ENCODE data around the gene STARD13.

Gene STARD13

DNA sequence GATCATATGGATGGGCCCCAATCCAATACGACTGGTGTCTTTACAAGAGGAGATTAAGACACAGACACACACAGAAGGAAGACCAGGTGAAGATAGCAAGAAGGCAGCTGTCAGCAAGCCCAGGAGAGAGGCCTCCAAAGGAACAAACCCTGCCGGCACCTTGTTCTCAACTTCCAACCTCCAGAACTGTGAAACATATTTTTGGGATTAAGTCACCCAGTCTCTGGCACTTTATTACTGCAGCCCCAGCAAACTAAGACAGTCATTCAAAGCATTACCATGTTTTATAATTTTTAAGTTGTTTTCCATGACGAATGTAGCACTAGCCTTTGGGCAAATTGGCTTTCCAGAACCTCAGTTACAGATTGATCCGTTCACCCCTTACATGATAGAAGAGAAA lies 11.3 kb downstream of the STARD13 start:
- no peak for DNase-seq

GRCh38 chr13:33272531-33273124 lies 12.9 kb downstream of the STARD13 start:
- DNase-seq = no peak

GRCh38 chr13:33271759-33272158 lies 13.8 kb downstream of the STARD13 start:
- DNase-seq = no peak

DNA sequence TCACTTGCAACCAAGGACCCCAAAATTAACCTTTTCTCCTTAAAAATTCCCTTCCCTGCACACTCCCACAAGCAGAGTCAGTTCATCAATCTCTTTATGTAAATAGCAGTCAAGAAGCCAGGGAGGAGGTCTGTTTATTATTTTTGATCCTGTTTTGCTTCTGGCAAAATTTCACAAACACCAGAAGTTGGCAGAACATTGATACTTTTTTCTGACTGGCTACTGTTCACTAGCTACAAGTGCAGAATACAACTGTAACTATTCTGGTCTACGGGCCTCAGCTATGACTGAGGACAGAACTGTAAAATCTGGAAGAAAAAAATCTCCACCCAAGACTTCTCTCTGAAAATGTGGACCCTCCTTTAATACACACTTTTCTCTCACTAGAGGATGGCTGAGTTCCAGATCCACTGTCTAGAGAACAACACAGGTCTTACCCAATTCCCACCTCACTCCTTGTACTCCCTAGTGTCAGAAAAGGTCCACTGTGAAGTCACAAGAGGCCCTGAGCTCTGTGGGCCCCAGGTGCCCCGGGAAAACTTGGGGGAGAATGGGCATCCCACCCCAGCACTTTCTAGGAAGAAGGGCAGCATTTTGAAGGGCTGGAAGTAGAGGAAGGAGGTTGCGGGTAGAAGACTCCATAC lies 14.5 kb downstream of the STARD13 start:
- no peak for DNase-seq

GRCh38 chr13:33265607-33266006 lies 19.9 kb downstream of the STARD13 start:
- DNase-seq = no peak

GRCh38 chr13:33265133-33265532 lies 20.4 kb downstream of the STARD13 start:
- DNase-seq = no peak

DNA sequence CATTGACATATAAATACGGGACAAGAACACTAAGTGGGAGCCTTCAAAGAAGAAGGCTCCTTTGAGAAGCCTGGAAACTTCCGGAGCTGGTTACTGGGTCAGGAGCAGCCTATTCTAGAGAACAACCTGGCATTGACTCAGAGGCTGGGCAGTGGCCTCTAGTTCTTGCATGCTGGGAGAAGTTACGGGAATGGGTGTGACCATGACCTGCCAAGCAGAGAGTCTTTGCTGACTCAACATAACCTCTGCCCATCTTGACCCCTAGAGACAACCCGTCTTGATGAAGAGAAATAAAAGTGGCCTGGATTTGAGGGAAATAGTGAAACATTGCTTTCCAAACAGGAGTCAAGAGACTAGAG lies 21.0 kb downstream of the STARD13 start:
- DNase-seq = no peak

DNA sequence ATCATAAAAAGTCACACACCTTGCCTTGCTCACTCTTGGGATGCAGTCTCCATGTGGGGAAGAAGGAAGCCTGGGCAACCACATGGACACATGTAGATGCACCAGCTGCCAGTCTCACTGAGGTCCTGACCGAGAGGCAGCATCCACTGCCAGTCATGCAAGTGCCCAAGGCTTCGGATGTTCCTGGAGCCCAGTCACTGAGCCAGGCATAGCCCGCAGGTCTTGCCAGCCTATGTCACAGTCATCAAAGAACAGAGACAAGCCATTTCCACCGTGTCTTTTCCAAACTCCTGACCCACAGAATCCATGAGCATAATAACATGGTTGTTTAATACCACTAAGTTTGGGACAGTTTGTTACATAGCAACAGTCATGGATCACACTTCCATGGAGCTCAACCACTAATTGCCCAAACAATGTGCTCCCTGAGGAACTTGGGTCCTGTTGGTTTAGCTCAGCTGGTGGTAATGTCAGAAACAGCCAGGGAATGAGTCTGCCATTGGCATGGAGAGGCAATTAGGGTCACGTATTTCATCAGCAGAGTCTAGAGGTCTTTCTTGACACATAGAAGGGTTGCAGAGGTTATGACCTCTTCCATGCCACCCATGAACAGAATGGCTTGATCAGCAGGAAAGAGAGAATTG lies 21.5 kb downstream of the STARD13 start:
- DNase-seq = no peak

DNA sequence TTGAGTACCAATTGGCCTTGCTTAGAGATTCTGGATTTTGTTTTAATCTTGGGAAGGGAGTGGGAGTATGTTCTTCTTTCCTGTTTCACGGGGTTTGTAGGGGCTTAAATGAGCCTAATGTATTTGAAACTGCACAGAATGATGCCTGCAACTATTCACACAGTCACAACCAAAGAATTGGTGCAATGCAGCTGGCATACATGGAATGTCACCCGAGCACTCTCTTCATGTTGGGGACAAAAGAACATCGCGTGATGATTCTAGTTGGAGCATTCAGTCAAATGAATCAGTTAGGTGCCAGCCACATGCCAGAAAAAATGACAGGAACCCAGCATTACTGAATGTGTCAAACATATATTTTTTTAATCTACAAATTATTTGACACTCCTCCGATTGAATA lies 22.1 kb downstream of the STARD13 start:
- no peak for DNase-seq

- no peak for DNase-seq
These were observed 22.6 kb downstream of the STARD13 start for GRCh38 chr13:33262997-33263396.

DNA sequence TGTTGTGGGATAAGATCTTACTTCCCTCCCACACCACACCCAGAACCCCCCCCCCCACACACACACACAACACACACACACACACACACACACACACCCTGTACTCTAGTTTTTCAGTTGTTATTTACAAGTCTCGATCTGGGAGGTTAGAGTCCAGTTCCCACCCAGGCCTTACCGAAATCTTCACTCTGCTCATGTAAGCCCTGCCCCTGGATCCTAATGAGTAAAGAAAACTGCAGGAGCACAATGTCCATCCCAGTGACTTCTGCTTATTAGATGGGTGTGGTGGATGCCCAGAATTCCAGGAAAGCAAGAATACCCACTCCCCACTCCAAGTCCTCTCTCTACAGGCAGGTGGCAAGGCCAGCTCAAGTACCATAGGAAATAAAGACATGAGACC lies 23.0 kb downstream of the STARD13 start:
- no peak for DNase-seq

GRCh38 chr13:33262062-33262487 lies 23.5 kb downstream of the STARD13 start:
- DNase-seq = no peak

DNA sequence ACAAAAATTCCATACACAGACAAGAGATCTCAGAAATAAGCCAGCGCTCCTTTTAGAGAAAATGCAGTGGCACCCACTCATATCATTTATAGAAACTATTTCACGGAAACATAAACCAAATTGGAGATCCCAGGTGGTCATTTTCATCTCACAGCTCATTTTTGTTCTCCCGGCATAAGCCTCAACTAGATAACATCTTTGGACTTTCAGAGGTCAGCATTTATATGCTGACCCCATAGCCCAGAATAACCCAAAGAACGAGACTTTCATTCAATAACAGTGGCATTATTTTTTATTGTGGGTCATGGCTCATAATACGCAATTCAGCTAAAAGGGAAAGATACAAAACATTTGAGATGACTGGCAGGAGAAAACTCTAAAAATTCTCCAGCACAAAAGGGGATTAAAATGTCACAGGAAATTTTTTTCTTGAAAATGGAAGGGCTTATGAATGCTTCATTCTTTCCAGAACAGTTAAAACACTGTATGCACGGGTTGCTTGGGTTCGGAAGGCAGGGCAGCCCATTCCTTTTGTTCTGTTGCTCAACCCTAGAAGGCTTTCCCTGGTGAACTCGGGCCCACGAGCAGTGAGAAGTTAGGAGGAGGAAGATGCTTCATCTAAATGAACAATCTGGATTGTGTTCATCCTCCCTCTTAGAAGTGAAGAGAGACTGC lies 24.0 kb downstream of the STARD13 start:
- DNase-seq = no peak

DNA sequence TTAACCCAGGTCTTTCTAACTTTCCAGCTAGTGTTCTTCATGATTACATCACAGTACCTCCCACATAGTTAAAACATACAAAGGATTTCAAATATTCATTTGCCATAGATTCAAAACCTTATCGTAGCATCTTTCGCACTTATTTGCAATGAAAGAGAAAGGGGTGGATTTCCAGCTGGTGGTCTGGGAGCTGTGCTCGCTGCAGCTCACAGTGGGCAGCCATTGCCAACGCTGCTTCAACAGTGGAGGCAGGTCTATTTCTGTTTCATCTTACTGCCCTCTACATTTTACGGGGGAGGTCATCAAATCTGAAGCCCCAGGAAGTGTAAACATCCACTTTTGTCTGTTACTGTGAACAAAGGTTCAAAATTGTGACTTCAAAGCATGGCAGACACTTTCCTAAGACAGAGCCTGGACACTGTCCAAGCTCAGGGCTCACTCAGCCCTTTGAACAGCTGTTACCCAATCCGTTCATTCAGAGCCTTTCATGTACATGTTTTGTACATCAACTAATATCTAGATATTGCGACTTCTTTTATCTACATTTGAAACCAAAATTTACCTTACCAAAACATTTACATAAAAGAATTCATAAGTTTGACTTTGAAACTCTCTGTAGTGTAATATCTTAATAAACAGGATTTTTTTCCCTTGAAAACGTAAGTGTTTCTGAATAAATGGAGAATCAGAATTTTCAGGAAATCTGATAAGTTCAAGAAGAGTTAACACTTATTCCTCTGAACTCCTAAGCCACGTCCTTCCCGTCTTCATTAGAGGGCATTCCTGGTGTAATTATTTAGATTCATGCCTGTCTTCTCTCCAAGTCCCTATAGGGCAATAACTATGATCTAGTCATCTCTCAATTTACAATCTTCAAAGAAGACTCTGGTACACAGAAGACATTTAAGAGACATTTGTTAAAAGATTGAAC lies 25.1 kb downstream of the STARD13 start:
- DNase-seq = no peak

DNA sequence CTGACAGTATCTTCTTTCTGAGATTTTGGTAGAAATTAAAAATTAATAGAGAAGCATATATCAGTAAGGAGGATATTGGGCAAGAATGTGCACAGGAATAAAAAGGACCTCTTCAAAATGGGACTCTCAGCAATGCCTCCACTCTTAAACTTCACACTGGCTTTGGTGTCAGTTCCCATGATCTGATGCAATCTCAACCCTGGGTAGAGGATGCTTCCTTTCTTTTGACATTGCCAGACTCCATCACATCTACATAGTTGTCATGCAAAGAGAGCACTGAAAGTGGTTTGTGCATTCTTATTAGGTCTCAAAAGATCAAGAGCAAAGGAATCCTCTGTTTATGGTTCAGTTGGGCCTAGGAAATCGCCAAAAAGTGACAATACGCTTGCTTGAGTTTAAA lies 26.3 kb downstream of the STARD13 start:
- DNase-seq = no peak

DNA sequence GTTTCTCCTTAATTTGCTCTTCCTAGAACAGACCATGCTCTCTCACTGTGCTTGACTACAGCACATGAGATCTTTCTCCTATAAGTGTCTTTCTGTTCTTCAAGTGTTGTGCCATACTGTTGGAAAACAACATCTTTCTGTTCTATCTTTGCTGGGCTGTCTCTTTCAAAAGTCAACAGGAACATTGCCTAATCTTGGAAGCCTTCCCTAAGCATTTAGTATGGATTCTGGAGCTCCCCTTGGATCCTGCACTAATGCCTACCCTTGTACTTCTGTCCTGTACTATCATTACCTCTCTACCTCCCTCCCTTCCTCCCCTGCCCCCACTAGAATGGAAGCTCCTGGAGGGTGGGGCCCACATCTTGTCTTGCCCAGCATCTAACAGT lies 26.8 kb downstream of the STARD13 start:
- no peak for DNase-seq

DNA sequence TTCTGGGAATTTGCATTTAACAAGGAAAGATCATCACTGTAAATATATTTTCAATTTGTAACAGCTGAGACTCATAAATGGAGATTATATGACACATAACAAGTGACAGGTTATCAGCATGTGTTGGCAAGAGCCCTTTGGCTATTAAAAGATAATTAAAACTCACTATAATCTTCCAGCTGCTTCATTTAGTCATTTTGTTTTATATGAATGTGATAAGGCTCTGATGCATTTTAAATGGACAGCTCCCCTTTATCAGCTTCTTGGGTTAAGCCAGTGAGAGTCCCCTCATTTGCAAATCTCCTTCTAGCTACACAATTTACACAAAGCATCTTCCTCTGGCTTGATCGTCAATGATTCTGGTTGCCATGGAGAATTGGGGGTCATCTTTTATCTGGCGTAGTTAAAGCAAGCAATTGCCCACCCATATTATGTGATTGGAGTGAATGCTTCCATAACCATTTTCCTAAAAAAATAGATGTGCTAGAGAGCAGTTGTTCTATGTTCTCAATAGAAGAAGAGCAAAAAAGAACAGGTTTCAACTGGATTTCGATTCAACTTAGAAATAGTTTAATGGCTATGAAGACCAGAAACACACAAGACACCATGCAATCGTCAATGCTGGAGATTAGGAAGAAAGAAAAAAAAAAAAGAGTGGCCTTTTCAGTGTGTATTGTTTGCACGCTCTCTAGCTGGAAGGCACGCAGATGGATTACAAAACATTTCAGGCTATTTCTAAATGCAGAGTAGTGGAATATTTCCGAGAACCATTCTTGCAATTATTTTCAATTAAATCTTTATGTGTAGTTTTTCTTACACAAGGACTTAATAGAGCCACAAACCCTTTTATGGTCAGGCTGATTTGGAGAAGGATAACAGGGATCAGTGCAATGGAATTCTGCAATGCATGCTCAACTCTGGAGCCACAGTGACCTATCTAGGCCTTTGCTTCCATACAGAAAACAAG lies 27.4 kb downstream of the STARD13 start:
- no peak for DNase-seq

- no peak for DNase-seq
These were observed 29.3 kb downstream of the STARD13 start for GRCh38 chr13:33256148-33256840.

GRCh38 chr13:33252135-33252534 lies 33.4 kb downstream of the STARD13 start:
- no peak for DNase-seq

GRCh38 chr13:33251131-33251661 lies 34.4 kb downstream of the STARD13 start:
- no peak for DNase-seq

GRCh38 chr13:33250609-33251008 lies 34.9 kb downstream of the STARD13 start:
- DNase-seq = no peak
